Thyroid gland (tissue), 4 donors: Measurements from ENCODE around the gene PRKCI. TPM values are rescaled to one million over a fixed set of nuclear protein-coding genes. Genes with fewer than 3 reads are reported as not detected.

ENCODE experiments used
- DNase-seq, 2 donors: peaks; one replicate each; pipeline ENCODE4 v3.0.0-alpha.2; 2019
- H3K27ac ChIP-seq, 3 donors: fragments of 200-600 bp; sonication (generic); 1 replicate in 2 of 3; 2 replicates in 1 of 3; pipeline ENCODE4 v1.5.1; 2016 to 2019; ENCODE audit warnings: mild to moderate bottlenecking in 1 of 3, moderate library complexity in 1 of 3
- H3K27me3 ChIP-seq: fragments of 200-600 bp; sonication (generic); one replicate; pipeline ENCODE4 v1.5.1; 2019
- H3K36me3 ChIP-seq, 2 donors: fragments of 200-600 bp; sonication (generic); one replicate each; pipeline ENCODE4 v1.5.1; 2016 to 2019
- H3K4me1 ChIP-seq, 2 donors: fragments of 200-600 bp; sonication (generic); one replicate each; pipeline ENCODE4 v1.5.1; 2017 to 2019
- H3K4me3 ChIP-seq, 3 donors: fragments of 200-600 bp; sonication (generic); replicated peaks in 1 of 3; 1 replicate in 2 of 3; 2 replicates in 1 of 3; pipeline ENCODE4 v1.5.1; 2016; ENCODE audit warnings: mild to moderate bottlenecking in 1 of 3
- H3K9me3 ChIP-seq: fragments of 200-600 bp; sonication (generic); one replicate; pipeline ENCODE4 v1.5.1; 2017
- CTCF ChIP-seq, 6 experiments: fragments of 200-600 bp in 3 of 6; fragments of 450-650 bp in 3 of 6; sonication (generic) in 3 of 6; IDR thresholded peaks; one replicate each; pipeline ENCODE4 v1.5.1; 2016 to 2019; ENCODE audit warnings: antibody characterized with exemption in 6 of 6, mild to moderate bottlenecking in 2 of 6, inconsistent platforms in 1 of 6, moderate library complexity in 1 of 6
- POLR2A ChIP-seq, 2 donors: fragments of 450-650 bp; IDR thresholded peaks; one replicate each; pipeline ENCODE4 v1.6.1; 2017; ENCODE audit warnings: antibody characterized with exemption in 2 of 2, mild to moderate bottlenecking in 2 of 2, moderate library complexity in 1 of 2
- WGBS, 2 donors: methylation state at CpG; one replicate each; pipeline ENCODE4 v1.1.5; 2017; 5-methylcytosine and 5-hydroxymethylcytosine counted together
- intact Hi-C: fragments of 100-400 bp; cut with DNase I; formaldehyde crosslinking; loops from one replicate; pipeline ENCODE4 v1.15.1; 2023
- total RNA-seq, 4 donors: library from RNA; depleted of rRNA; stranded (reverse); fragments of >200 nt; gene quantifications; one replicate each; pipeline ENCODE4 v1.2.3, GENCODE V29; 2016

The PRKCI gene
- total RNA-seq, 4 donors from 2014 or later: 74.9 to 85.0 (median 76.6) TPM

- Histone ChIP-seq H3K9me3 (no peaks in the 10 kb centered on the region), H3K4me3 (no peak overlapping the region), H3K36me3 (no peaks in the 10 kb centered on the region), H3K27me3 (no peaks in the 10 kb centered on the region), H3K4me1 (peaks cover 46 to 49% of the 10 kb centered on the region in 2 donors), H3K27ac (peak overlapping the region in 2 of 3 donors; percentile 32 to 47)
- 94% methylated on average over 1 of the region's 1 CpG for WGBS, 2 donors
- intact Hi-C loops: no loop called here
- DNase-seq: no peak
- TF ChIP-seq POLR2A (IDR thresholded peaks at IDR 0.05) (no peak), CTCF (IDR thresholded peaks at IDR 0.05) (no peak)
Measured at GRCh38 chr3:170225166-170225565, 2.9 kb downstream of the PRKCI start.

GRCh38 chr3:170226426-170226960 lies 4.3 kb downstream of the PRKCI start:
- Histone ChIP-seq H3K4me3 (no peak overlapping the region), H3K4me1 (peaks cover 48 to 50% of the 10 kb centered on the region in 2 donors), H3K27ac (peak overlapping the region; percentile 32 to 87 (median 51)), H3K36me3 (no peaks in the 10 kb centered on the region), H3K27me3 (no peaks in the 10 kb centered on the region), H3K9me3 (no peaks in the 10 kb centered on the region)
- no peak for TF ChIP-seq CTCF (IDR thresholded peaks at IDR 0.05)
- no peak for TF ChIP-seq POLR2A (IDR thresholded peaks at IDR 0.05)
- DNase-seq: no peak
- intact Hi-C loops: no loop called here
- WGBS, 2 donors: 23 to 38% methylated on average over 1 of the region's 1 CpG

- H3K9me3 ChIP-seq: no peaks in the 10 kb centered on the region
- peaks cover 61% of the 10 kb centered on the region in 2 donors for H3K4me1 ChIP-seq
- H3K4me3 ChIP-seq: no peak overlapping the region
- no peaks in the 10 kb centered on the region for H3K36me3 ChIP-seq
- peak; percentile 15 to 31 for DNase-seq
- H3K27me3 ChIP-seq: no peaks in the 10 kb centered on the region
- TF ChIP-seq POLR2A (IDR thresholded peaks at IDR 0.05) (no peak), CTCF (IDR thresholded peaks at IDR 0.05) (no peak)
- intact Hi-C loops: no loop called here
- peak overlapping the region; percentile 51 to 87 (median 77) for H3K27ac ChIP-seq
- 55 to 68% methylated on average over 2 of the region's 2 CpGs for WGBS, 2 donors
Measured at GRCh38 chr3:170228093-170228766, 6.0 kb downstream of the PRKCI start.

- DNase-seq: no peak
- no peaks in the 10 kb centered on the region for H3K27me3 ChIP-seq
- 80 to 81% methylated on average over 5 of the region's 5 CpGs for WGBS, 2 donors
- TF ChIP-seq POLR2A (IDR thresholded peaks at IDR 0.05): no peak
- no peak for TF ChIP-seq CTCF (IDR thresholded peaks at IDR 0.05)
- peaks cover 39 to 49% of the 10 kb centered on the region in 2 donors for H3K4me1 ChIP-seq
- H3K9me3 ChIP-seq: no peaks in the 10 kb centered on the region
- peaks cover 0 to 9% of the 10 kb centered on the region in 2 donors for H3K36me3 ChIP-seq
- peak overlapping the region; percentile 38 to 87 (median 82) for H3K27ac ChIP-seq
- H3K4me3 ChIP-seq: no peak overlapping the region
- intact Hi-C loops: no loop called here
Measured at GRCh38 chr3:170232266-170232665, 10.0 kb downstream of the PRKCI start.

GRCh38 chr3:170233530-170233929 lies 11.3 kb downstream of the PRKCI start:
- WGBS, 2 donors: 24 to 37% methylated on average over 6 of the region's 6 CpGs
- intact Hi-C loops: no loop called here
- Histone ChIP-seq H3K4me3 (no peak overlapping the region), H3K4me1 (peaks cover 27 to 37% of the 10 kb centered on the region in 2 donors), H3K36me3 (peaks cover 0 to 9% of the 10 kb centered on the region in 2 donors), H3K9me3 (no peaks in the 10 kb centered on the region), H3K27ac (peak overlapping the region; percentile 58 to 87 (median 82)), H3K27me3 (no peaks in the 10 kb centered on the region)
- TF ChIP-seq CTCF (IDR thresholded peaks at IDR 0.05) (no peak), POLR2A (IDR thresholded peaks at IDR 0.05) (no peak)
- DNase-seq: peak; percentile 45 to 48
